Panc1 (cell line): ENCODE measurements around the gene LMBRD1.
"Not testable (repeated sequence)": the region's sequence is repeated elsewhere in the genome, so short reads cannot be mapped to it uniquely, and the experiment has no call there.

Source experiments
- POLR2AphosphoS5 ChIP-seq: IDR thresholded peaks from 2 replicates; pipeline ENCODE4 v1.6.1; 2012; ENCODE audit warnings: mild to moderate bottlenecking, low read depth, low read length, moderate library complexity
- SIN3A ChIP-seq: IDR thresholded peaks from 2 replicates; pipeline ENCODE4 v1.6.1; 2012; ENCODE audit warnings: low read depth, mild to moderate bottlenecking, low read length, moderate library complexity, borderline replicate concordance; ENCODE audit not compliant: insufficient read depth
- TF ChIP-seq, protein P1 (sequence below): fragments of 450-650 bp; IDR thresholded peaks from 2 replicates; pipeline ENCODE4 v1.5.1; 2017; ENCODE audit warnings: mild to moderate bottlenecking
- TF ChIP-seq, protein P2 (sequence below), 2 experiments: IDR thresholded peaks; 2 replicates each; pipeline ENCODE4 v1.6.1; 2011 to 2012; ENCODE audit warnings: low read depth in 2 of 2, control low read depth in 1 of 2, low read length in 1 of 2, mild to moderate bottlenecking in 1 of 2, moderate library complexity in 1 of 2; ENCODE audit not compliant: insufficient read depth in 1 of 2

DNA sequence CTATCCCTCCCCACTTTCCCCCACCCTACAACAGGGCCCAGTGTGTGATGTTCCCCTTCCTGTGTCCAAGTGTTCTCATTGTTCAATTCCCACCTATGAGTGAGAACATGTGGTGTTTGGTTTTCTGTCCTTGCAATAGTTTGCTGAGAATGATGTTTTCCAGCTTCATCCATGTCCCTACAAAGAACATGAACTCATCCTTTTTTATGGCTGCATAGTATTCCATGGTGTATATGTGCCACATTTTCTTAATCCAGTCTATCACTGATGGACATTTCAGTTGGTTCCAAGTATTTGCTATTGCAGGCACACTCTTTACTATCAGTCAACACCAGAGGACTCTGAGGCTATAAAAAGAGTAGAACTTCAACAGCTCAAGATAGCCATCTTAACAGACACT lies 2.0 kb upstream of the LMBRD1 start:
- TF ChIP-seq, protein P1, sequence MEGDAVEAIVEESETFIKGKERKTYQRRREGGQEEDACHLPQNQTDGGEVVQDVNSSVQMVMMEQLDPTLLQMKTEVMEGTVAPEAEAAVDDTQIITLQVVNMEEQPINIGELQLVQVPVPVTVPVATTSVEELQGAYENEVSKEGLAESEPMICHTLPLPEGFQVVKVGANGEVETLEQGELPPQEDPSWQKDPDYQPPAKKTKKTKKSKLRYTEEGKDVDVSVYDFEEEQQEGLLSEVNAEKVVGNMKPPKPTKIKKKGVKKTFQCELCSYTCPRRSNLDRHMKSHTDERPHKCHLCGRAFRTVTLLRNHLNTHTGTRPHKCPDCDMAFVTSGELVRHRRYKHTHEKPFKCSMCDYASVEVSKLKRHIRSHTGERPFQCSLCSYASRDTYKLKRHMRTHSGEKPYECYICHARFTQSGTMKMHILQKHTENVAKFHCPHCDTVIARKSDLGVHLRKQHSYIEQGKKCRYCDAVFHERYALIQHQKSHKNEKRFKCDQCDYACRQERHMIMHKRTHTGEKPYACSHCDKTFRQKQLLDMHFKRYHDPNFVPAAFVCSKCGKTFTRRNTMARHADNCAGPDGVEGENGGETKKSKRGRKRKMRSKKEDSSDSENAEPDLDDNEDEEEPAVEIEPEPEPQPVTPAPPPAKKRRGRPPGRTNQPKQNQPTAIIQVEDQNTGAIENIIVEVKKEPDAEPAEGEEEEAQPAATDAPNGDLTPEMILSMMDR = not testable (repeated sequence)
- not testable (repeated sequence) for TF ChIP-seq SIN3A, POLR2AphosphoS5
- TF ChIP-seq, protein P2, sequence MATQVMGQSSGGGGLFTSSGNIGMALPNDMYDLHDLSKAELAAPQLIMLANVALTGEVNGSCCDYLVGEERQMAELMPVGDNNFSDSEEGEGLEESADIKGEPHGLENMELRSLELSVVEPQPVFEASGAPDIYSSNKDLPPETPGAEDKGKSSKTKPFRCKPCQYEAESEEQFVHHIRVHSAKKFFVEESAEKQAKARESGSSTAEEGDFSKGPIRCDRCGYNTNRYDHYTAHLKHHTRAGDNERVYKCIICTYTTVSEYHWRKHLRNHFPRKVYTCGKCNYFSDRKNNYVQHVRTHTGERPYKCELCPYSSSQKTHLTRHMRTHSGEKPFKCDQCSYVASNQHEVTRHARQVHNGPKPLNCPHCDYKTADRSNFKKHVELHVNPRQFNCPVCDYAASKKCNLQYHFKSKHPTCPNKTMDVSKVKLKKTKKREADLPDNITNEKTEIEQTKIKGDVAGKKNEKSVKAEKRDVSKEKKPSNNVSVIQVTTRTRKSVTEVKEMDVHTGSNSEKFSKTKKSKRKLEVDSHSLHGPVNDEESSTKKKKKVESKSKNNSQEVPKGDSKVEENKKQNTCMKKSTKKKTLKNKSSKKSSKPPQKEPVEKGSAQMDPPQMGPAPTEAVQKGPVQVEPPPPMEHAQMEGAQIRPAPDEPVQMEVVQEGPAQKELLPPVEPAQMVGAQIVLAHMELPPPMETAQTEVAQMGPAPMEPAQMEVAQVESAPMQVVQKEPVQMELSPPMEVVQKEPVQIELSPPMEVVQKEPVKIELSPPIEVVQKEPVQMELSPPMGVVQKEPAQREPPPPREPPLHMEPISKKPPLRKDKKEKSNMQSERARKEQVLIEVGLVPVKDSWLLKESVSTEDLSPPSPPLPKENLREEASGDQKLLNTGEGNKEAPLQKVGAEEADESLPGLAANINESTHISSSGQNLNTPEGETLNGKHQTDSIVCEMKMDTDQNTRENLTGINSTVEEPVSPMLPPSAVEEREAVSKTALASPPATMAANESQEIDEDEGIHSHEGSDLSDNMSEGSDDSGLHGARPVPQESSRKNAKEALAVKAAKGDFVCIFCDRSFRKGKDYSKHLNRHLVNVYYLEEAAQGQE (IDR thresholded peaks at IDR 0.05; ENCODE audit: insufficient read depth in 1 of 2, low read depth in 2 of 2, low read length in 1 of 2) = not testable (repeated sequence)
